HG02678 (cell line): ENCODE results near the gene LYPD5.
"Not testable (repeated sequence)": the region's sequence is repeated elsewhere in the genome, so short reads cannot be mapped to it uniquely, and the experiment has no call there.

Experiments used
- ATAC-seq: cut with Tn5 transposase; IDR thresholded peaks from one replicate; pipeline ENCODE4 v1.9.1; 2021; ENCODE audit warnings: mild to moderate bottlenecking, moderate library complexity; ENCODE audit not compliant: unreplicated experiment

LYPD5 gene

DNA sequence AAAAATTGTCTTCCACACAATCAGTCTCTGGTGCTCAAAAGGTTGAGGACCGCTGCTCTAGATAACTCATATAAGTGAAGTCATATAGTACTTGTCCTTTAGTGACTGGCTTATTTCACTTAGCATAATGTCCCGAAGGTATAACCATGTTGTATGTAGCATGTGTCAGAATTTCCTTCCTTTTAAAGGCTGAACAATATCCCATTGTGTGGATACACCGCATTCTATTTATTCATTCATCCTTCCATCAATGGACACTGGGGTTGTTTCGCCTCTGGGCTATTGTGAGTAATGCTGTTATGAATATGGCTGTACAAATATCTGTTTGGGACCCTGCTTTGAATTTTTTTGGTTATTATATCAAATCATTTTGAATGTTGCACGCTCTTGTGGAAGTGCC, 4.6 kb upstream of the LYPD5 start:
- no peak for ATAC-seq

GRCh38 chr19:43806401-43806800, 4.2 kb upstream of the LYPD5 start:
- ATAC-seq, result not testable (repeated sequence)

DNA sequence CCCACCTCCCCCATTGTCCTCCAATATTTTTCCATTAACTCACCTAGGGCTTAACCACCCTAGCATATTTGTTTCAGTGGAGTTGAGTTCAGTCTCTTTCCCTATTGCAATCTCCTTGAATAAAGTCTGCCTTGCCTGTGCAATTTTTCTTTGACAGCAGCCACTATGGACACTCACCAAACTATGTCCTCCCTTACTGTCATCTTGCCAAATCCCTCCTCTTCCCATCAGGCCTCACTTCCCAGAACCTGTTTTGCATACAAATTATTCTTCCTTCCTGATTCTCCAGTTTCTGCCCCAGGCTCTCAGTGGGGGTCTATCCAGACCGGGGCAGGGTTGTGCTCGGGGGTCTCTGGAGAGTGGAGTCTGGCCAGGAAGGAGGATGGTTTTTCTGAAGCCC, 2.2 kb upstream of the LYPD5 start:
- ATAC-seq, result no peak

- ATAC-seq, result no peak
These were observed 2.6 kb downstream of the LYPD5 start for GRCh38 chr19:43799502-43800142.

DNA sequence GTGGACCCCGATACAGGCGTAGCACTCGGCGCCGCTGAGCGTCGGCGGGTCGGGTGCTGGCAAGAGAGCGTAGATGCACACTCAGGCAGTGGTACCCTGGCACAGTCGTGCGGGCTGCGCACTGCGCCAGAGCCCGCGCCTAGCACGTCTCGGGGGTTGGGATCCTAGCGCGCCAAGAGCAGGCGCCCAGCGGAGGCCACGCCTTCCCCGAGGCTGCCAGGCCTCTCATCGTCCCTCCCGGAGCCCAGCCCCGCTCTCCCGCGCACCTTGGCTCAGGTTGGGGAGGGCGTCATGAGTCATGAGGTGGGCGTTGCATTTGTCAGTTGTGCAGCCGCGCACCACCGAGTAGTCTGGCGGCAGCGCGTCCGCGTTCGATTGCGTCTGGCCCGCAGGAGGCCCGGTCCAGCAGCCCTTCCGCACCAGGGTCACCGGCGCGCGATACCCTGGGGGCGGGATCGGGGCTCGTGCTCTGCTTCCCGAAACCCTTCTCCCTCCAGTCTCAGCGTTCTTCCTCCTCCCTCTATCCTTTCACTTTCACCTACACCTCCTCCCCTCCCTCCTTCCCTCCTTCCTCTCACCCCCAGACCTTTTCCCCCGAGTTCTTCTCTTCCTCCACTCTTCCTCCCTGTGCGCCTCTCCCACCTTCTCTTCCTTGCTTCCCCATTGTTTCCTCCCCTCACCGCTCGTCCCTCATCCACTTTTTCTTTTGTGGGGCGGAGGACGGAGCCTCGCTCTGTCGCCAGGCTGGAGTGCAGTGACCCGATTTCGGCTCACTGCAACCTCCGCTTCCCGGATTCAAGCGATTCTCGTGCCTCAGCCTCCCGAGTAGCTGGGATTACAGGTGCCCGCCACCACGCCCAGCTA, 3.5 kb downstream of the LYPD5 start:
- no peak for ATAC-seq

- ATAC-seq, result no peak
These were observed 4.2 kb downstream of the LYPD5 start for GRCh38 chr19:43798026-43798545.

- no peak for ATAC-seq
These were observed 4.7 kb downstream of the LYPD5 start for GRCh38 chr19:43797556-43797955.

DNA sequence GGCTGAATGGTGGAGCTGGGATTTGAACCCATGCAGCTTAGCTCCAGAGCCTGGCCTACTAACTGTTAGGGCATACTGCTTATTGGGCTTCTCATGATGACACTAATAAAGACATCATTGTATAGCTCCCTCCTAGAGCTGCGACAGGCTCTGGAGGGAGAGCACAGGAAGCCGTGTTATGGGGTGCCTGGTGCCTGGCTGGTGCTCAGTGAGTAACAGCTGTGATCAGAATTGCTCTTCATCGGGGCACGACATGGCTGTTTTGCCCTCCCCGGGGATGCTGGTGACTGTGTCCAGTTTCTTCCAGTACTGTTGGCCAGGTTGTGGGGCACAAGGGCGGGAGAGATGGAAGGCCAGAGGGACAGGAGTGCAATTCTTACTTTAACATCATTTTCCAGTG, 5.1 kb downstream of the LYPD5 start:
- ATAC-seq, result no peak

DNA sequence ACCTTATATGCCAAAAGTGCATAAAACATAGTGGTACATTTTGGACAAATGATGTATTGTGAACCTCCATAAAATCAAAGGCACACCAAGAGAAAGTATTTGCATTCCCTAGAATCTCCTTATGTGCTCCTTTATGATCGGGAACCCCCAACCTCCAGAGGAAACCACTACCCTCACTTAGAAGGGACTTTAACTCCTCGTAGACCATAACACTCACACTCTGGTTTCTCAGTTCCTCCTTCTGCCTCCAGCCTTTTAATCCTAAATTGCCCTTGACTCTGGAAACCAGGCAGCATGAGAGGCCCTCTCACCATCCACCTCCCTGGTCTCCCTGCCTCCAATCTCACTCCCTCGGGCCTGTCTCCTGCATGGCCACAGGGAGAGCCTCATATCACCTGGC, 11.7 kb downstream of the LYPD5 start:
- no peak for ATAC-seq

- ATAC-seq, result no peak
These were observed 13.2 kb downstream of the LYPD5 start for GRCh38 chr19:43789029-43789428.

DNA sequence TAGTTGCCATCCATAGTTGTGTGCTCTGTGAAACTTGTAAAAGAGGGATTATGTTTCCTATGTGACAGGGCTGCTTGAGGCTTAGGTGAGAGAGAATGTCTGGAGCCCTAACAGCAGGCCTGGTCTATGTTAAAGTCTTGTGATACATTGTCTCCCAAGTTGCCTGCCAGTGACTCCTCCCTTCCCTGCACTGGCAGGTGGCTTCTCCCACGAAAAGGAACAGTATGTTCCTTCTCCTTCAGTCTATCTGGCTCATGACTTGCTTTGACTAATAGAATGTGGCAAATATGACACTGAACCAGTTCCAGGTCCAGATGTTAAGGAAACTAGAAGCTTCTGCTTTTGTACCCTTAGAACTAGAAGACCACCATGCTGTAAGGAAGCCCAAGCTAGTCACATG, 15.6 kb downstream of the LYPD5 start:
- ATAC-seq, result no peak

DNA sequence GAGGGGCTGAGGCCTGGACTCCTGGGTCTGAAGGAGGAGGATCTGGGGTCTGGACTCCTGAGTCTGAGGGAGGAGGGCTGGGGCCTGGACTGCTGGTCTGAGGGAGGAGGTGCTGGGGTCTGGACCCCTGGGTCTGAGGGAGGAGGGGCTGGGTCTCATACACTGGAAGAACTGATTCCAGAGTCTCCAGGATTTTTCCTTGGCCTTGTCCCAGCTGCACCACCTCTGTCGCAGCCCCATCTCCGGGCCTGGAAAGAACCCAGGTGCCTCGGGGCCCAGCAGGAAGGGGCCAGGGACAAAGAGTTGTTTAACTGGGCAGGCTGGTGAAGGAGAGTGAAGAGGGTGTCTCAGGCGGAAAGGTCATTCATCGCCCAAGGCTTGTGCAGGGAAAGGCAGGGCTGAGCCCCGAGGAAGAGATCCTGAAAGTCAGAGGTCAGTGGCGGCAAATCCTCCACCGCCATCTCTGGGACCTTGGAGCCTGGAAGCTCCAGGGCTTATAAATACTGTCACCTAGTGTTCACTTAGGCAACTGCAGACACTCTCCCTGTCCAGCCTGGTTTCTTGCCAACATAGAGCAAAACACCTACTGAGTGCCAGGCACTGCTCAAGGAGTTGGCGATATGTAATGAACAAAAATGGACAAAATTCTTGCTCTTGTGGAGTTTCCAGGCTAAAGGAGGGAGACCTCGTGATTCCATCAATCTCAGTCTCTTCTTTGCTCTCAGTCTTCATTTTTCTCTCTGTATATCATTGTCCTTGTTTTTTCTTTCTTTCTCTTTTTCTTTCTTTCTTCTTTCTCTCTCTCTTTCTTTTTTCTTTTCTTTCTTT, 17.1 kb downstream of the LYPD5 start:
- no peak for ATAC-seq

- ATAC-seq, result no peak
These were observed 17.8 kb downstream of the LYPD5 start for GRCh38 chr19:43784241-43784980.

DNA sequence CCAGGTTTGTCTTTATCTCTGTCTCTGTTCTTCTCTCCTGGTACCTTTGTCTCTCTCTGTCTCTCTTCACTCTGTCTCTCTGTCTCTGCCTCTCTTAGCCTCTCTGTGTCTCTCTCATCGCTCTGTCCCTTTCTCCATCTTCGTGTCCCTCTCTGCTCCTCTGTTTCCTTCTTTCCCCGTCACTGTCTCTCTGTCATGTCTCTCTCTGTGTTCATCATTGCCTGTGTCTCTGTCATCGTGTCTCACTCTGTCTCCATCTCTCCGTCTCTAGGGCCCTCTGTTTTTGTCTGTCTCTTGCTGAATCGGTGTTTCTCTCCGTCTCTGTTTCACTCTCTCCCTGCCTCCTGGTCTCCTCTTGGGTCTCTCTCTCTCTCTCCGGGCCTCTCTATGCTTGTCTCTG, 18.6 kb downstream of the LYPD5 start:
- no peak for ATAC-seq

DNA sequence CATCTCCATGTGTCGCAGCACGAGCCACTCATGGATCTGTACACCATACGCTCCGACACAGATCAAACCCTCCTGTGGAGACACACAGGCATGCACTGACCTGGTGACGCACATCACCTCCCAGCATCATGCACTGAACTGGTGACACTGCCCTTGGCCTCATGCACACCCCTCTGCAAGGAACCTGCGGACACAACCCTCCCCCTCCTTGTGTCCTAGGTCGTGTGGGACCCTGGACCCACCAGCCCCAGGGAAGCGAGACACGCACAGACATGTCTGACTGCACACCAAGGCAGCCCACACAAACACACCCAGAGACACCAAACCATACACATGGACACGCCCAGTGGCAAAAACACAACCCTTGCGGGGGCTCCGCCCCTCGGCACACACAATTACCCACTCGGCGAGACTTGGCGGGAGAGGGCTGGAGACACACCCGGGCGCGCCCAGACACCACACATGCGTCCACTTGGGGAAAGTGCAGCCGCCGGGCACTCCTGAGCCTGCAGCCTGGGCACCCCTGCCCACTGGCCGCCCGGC, 19.5 kb downstream of the LYPD5 start:
- no peak for ATAC-seq

DNA sequence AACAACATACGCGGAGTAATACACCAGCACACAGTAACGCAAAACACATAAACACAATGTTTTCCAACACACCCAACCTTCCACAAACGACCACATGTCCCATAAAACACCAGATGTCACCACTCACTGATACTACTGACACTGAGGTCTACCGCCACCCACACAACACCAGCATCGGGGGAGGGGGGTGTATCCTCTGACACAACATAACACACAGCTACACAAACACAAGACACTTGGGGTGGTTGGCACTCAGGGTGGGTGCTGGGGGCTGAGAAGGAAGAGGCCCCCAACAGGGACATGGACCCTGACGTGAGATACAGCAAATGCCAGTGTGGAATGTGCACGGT, 20.0 kb downstream of the LYPD5 start:
- no peak for ATAC-seq

DNA sequence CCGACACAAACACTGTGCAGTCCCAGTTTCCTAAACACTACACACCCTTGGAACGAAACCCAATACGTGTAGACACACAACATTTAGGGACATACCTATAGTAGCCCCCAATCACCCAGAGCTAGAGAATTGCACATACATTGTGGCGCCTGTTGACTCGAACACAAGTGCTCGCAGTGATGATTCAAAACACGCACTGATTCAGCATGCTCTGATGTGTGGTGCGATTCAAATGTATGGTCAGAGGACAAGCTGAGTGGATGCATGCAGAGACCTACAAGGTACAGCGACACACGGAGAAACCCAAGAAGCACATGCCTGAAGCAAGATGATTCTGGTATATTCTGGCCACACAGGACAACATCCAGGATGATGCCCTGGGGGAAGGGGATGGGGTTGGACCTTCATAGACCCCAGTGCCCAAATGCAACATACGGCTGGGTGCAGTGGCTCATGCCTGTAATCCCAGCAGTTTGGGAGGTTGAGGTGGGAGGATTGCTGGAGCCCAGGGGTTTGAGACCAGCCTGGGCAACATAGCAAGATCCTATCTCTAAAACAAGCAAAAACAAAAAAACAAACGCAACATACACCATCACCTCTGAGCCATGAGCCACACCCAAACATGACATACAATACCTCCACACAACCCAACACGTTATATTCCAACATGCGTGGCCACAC, 20.5 kb downstream of the LYPD5 start:
- no peak for ATAC-seq

DNA sequence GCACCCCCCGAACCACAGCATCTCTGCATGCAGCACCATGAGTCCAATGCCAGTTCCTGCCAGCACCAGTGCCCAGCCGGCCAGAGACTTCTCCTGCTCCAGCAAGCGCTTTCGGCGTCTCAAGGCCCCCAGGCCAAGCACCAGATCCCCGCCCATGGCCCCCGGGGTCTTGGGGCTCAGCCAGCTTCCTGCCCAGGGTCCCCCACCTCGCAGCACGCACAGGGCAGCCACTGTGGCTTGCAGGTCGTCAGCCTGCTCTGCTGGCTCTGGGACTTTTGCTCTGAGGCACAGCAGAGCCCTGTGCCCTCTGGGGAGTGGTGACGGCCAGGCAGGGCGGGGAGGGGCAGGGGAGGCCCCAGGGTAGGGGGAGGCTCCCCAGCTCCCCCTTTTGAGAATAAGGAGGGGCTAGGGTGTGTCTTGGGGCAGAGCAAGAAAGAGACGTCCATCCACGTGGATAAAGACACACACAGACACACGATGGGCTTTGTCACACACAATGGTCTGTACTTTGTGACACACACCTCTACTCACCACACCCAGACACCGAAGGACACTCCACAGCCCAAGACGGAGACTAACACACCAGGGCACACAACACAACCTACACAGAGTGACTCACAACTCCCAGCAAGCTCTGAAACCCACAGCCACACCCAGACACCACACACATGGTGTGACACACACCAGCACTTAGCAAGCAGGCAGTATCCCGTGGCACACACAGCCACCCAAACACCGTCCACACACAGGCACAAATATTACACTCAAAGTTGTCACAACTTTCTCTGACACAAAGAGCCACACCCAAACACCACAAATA, 21.3 kb downstream of the LYPD5 start, which contains the start of gene KCNN4:
Gene KCNN4, minus strand, starts transcription at position 268 of the 820 bp plus-strand sequence. Its CDS starts 112 bp downstream, at position 156.
- ATAC-seq, result peak; percentile 44

DNA sequence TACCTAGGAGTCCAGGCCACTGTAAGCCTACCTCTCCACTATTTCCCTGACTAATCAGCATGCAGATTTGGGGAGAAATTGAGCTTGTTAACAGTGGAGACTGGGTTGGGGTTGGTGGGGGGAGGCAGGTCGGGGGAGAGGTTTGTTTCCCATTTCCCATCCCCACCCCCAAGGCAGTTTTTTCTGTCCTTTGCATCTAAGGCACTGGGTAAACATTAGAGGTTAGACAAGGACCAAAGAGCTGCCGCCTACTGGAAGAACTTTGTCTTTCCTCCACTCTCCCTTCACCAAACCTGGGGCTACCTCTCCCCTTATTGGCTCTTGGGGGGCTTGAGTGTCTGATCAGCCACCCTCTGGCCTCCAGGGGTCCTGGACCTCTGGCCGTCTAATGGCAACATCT, 22.4 kb downstream of the LYPD5 start:
- no peak for ATAC-seq
